GM19023 (cell line): Measurements from ENCODE around the gene LRP10.
"Not testable (repeated sequence)": the region's sequence is repeated elsewhere in the genome, so short reads cannot be mapped to it uniquely, and the experiment has no call there.

Experiments used
- ATAC-seq: cut with Tn5 transposase; IDR thresholded peaks from one replicate; pipeline ENCODE4 v1.9.1; 2021; ENCODE audit warnings: mild to moderate bottlenecking, moderate library complexity; ENCODE audit not compliant: unreplicated experiment

The LRP10 gene

GRCh38 chr14:22886500-22887259 is 15.1 kb downstream of the LRP10 start:
- peak; percentile 55 for ATAC-seq

GRCh38 chr14:22887260-22887989 is 15.9 kb downstream of the LRP10 start:
- peak; percentile 39 for ATAC-seq

GRCh38 chr14:22887990-22888378 is 16.4 kb downstream of the LRP10 start:
- peak; percentile 45 for ATAC-seq

- no peak for ATAC-seq
Observed at GRCh38 chr14:22888662-22889061, 17.1 kb downstream of the LRP10 start.

GRCh38 chr14:22890416-22890815 is 18.9 kb downstream of the LRP10 start:
- no peak for ATAC-seq

GRCh38 chr14:22892488-22892887 is 20.9 kb downstream of the LRP10 start:
- ATAC-seq, result no peak

- no peak for ATAC-seq
Observed at GRCh38 chr14:22893706-22894105, 22.2 kb downstream of the LRP10 start.

GRCh38 chr14:22895402-22895801 is 23.9 kb downstream of the LRP10 start:
- ATAC-seq, result no peak

- ATAC-seq, result no peak
Observed at GRCh38 chr14:22896356-22896755, 24.8 kb downstream of the LRP10 start.

GRCh38 chr14:22896760-22897159 is 25.2 kb downstream of the LRP10 start:
- no peak for ATAC-seq

GRCh38 chr14:22897357-22897756 is 25.8 kb downstream of the LRP10 start:
- no peak for ATAC-seq

GRCh38 chr14:22898302-22899090 is 27.0 kb downstream of the LRP10 start:
- no peak for ATAC-seq

GRCh38 chr14:22900081-22900799 is 28.7 kb downstream of the LRP10 start:
- ATAC-seq, result no peak

- ATAC-seq, result no peak
Observed at GRCh38 chr14:22901799-22902198, 30.3 kb downstream of the LRP10 start.

- ATAC-seq, result no peak
Observed at GRCh38 chr14:22903742-22904087, 32.2 kb downstream of the LRP10 start.

- no peak for ATAC-seq
Observed at GRCh38 chr14:22905627-22906026, 34.1 kb downstream of the LRP10 start.

GRCh38 chr14:22906073-22906472 is 34.5 kb downstream of the LRP10 start:
- ATAC-seq, result no peak

- ATAC-seq, result no peak
Observed at GRCh38 chr14:22907429-22907828, 35.9 kb downstream of the LRP10 start.

- ATAC-seq, result no peak
Observed at GRCh38 chr14:22908601-22909000, 37.1 kb downstream of the LRP10 start.

- no peak for ATAC-seq
Observed at GRCh38 chr14:22910916-22911315, 39.4 kb downstream of the LRP10 start.

GRCh38 chr14:22914836-22915235 is 43.3 kb downstream of the LRP10 start:
- ATAC-seq, result not testable (repeated sequence)
